DOHH2 (cell line): ENCODE measurements around the gene SAT1.

Source experiments
- H3F3A ChIP-seq: fragments of 200-600 bp; sonication (generic), shearing (Covaris generic); 2 replicates; pipeline ENCODE4 v1.6.0; 2016; ENCODE audit warnings: antibody characterized with exemption, mild to moderate bottlenecking; ENCODE audit not compliant: control insufficient read depth, insufficient read depth
- H3K27ac ChIP-seq: fragments of 200-600 bp; sonication (generic); 2 replicates; pipeline ENCODE4 v1.5.1; 2014; ENCODE audit warnings: low read depth, mild to moderate bottlenecking, low read length, moderate library complexity
- H3K27me3 ChIP-seq: fragments of 200-600 bp; sonication (generic); 2 replicates; pipeline ENCODE4 v1.6.1; 2014; ENCODE audit warnings: mild to moderate bottlenecking, low read length, mixed read lengths; ENCODE audit not compliant: control insufficient read depth
- H3K36me3 ChIP-seq: fragments of 200-600 bp; sonication (generic); 2 replicates; pipeline ENCODE4 v1.6.1; 2014; ENCODE audit warnings: mild to moderate bottlenecking, low read length, moderate library complexity, mixed read lengths; ENCODE audit not compliant: control insufficient read depth
- H3K4me1 ChIP-seq: fragments of 200-600 bp; sonication (generic); 2 replicates; pipeline ENCODE4 v1.6.1; 2014; ENCODE audit warnings: mild to moderate bottlenecking, low read length, mixed read lengths; ENCODE audit not compliant: control insufficient read depth
- H3K4me2 ChIP-seq: fragments of 200-600 bp; sonication (generic); 2 replicates; pipeline ENCODE4 v1.6.0; 2014; ENCODE audit warnings: mild to moderate bottlenecking, low read length, moderate library complexity
- H3K4me3 ChIP-seq: fragments of 200-600 bp; sonication (generic); 2 replicates; pipeline ENCODE4 v1.5.1; 2014; ENCODE audit warnings: mild to moderate bottlenecking, low read length, mixed read lengths
- H3K79me2 ChIP-seq: fragments of 200-600 bp; sonication (generic); 2 replicates; pipeline ENCODE4 v1.6.1; 2014; ENCODE audit warnings: mild to moderate bottlenecking, low read length, mixed read lengths; ENCODE audit not compliant: control insufficient read depth
- H3K9me2 ChIP-seq: fragments of 200-600 bp; sonication (generic); replicated peaks from 2 replicates; pipeline ENCODE4 v1.6.1; 2014; ENCODE audit warnings: mild to moderate bottlenecking, low read length, mixed read lengths; ENCODE audit not compliant: control insufficient read depth
- H3K9me3 ChIP-seq: fragments of 200-600 bp; sonication (generic); 2 replicates; pipeline ENCODE4 v1.6.1; 2014; ENCODE audit warnings: antibody characterized with exemption, low read length, mixed read lengths; ENCODE audit not compliant: control insufficient read depth, insufficient read depth
- H4K20me1 ChIP-seq: fragments of 200-600 bp; sonication (generic); 2 replicates; pipeline ENCODE4 v1.6.0; 2014; ENCODE audit warnings: low read depth, mild to moderate bottlenecking, antibody characterized with exemption, low read length, moderate library complexity; ENCODE audit not compliant: control insufficient read depth, insufficient read depth
- EZH2phosphoT487 ChIP-seq: fragments of 200-600 bp; sonication (generic); IDR thresholded peaks from 2 replicates; pipeline ENCODE4 v1.6.1; 2017; ENCODE audit warnings: borderline replicate concordance, mild to moderate bottlenecking, antibody characterized with exemption, low read length, moderate library complexity, mixed read lengths
- TF ChIP-seq, protein P1 (sequence below): fragments of 200-600 bp; sonication (generic); IDR thresholded peaks from one replicate; pipeline ENCODE4 v1.5.1; 2014; ENCODE audit warnings: antibody characterized with exemption, mild to moderate bottlenecking, low read depth, low read length; ENCODE audit not compliant: poor library complexity, severe bottlenecking

The SAT1 gene

DNA sequence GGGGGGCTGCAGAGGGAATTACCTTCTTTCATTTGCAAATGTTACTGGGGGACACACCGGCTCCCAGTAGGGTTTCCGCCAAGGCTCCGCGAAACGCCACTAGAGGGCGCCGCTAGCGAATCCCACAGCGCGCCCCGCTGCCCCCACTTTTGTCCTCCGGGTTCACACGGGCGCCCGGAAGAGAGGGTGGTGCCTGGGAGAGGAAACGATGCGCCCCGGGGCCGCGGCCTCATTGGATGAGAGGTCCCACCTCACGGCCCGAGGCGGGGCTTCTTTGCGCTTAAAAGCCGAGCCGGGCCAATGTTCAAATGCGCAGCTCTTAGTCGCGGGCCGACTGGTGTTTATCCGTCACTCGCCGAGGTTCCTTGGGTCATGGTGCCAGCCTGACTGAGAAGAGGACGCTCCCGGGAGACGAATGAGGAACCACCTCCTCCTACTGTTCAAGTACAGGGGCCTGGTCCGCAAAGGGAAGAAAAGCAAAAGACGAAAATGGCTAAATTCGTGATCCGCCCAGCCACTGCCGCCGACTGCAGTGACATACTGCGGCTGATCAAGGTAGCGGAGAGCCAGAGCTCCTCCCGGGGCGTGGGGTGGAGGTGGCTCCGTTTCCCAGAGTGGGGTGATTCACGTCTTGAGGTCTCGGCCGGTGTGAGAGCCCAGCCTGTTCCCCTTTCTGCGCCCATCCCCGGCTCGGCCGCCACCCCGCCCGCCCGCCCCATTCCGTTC lies at the start of gene SAT1:
SAT1 (plus strand) TSS at position 311 of the 726 bp plus-strand sequence; CDS start at position 490, 179 bp downstream.
- TF ChIP-seq, protein P1, sequence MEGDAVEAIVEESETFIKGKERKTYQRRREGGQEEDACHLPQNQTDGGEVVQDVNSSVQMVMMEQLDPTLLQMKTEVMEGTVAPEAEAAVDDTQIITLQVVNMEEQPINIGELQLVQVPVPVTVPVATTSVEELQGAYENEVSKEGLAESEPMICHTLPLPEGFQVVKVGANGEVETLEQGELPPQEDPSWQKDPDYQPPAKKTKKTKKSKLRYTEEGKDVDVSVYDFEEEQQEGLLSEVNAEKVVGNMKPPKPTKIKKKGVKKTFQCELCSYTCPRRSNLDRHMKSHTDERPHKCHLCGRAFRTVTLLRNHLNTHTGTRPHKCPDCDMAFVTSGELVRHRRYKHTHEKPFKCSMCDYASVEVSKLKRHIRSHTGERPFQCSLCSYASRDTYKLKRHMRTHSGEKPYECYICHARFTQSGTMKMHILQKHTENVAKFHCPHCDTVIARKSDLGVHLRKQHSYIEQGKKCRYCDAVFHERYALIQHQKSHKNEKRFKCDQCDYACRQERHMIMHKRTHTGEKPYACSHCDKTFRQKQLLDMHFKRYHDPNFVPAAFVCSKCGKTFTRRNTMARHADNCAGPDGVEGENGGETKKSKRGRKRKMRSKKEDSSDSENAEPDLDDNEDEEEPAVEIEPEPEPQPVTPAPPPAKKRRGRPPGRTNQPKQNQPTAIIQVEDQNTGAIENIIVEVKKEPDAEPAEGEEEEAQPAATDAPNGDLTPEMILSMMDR: peak; percentile 64
- no peak for TF ChIP-seq EZH2phosphoT487
- Histone ChIP-seq H3F3A (peaks cover 30% of the 10 kb centered on the region), H3K9me3 (no peaks in the 10 kb centered on the region), H3K4me2 (peak within 1 kb of the TSS; percentile 72), H3K79me2 (peaks cover 55% of the 10 kb centered on the region), H4K20me1 (peaks cover 7% of the 10 kb centered on the region), H3K4me1 (peaks cover 27% of the 10 kb centered on the region), H3K9me2 (no peaks in the 10 kb centered on the region), H3K4me3 (peak within 1 kb of the TSS; percentile 94), H3K27ac (peak within 1 kb of the TSS; percentile 98), H3K27me3 (no peaks in the 10 kb centered on the region), H3K36me3 (peaks cover 28% of the 10 kb centered on the region)

DNA sequence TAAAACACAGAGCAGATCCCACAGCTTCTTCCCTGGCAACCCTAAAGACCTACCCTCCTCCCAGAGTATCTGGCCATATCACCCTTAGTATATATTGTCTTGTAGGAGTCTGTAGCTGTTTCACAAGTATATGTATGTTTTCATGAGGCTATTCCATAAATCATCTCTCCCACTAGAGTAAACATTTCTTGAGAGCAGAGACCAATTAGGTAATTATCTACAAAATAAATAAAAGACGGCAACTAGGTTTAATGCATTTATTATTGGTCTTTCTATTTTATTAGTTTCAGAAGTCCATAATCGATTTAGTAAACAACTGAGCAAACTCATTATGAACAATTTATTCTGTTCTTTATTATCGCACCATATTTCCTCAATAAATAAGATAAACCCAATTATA lies 46.9 kb upstream of the SAT1 start:
- no peaks in the 10 kb centered on the region for H3F3A ChIP-seq
- H3K9me2 ChIP-seq: no peaks in the 10 kb centered on the region
- no peaks in the 10 kb centered on the region for H4K20me1 ChIP-seq
- no peaks in the 10 kb centered on the region for H3K27me3 ChIP-seq
- peaks cover 3% of the 10 kb centered on the region; the same call in 1 of the 2 replicates for H3K4me1 ChIP-seq
- H3K4me2 ChIP-seq: no peak overlapping the region
- H3K36me3 ChIP-seq: peaks cover 2% of the 10 kb centered on the region; the same call in 1 of the 2 replicates
- H3K79me2 ChIP-seq: peaks cover 42% of the 10 kb centered on the region
- TF ChIP-seq, protein P1: no peak
- no peaks in the 10 kb centered on the region for H3K9me3 ChIP-seq
- no peak overlapping the region for H3K4me3 ChIP-seq
- no peak overlapping the region for H3K27ac ChIP-seq

DNA sequence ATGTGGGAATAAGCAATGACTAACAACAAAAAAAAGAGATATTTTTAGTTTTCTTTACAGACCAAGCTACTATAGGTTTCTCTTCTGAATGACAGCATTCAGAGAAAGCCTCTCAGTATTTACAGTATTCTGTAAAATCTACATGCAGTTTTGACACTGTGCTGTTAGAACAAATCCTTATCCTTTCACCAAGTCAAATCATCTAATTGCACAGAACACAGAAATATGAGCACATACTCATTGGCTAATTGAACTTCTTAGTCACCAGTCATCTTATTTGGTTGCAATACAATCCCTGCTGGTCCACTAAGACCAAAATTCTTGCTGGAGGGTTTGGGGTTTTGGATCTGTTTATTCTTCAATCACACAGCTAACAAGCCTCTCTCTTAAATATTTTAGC lies 45.6 kb upstream of the SAT1 start:
- Histone ChIP-seq H3K27me3 (no peaks in the 10 kb centered on the region), H3K9me2 (no peaks in the 10 kb centered on the region), H3K4me1 (peaks cover 8% of the 10 kb centered on the region), H4K20me1 (no peaks in the 10 kb centered on the region), H3K4me3 (no peak overlapping the region), H3F3A (no peaks in the 10 kb centered on the region), H3K27ac (no peak overlapping the region), H3K36me3 (peaks cover 2% of the 10 kb centered on the region; the same call in 1 of the 2 replicates), H3K9me3 (no peaks in the 10 kb centered on the region), H3K4me2 (no peak overlapping the region), H3K79me2 (peaks cover 55% of the 10 kb centered on the region)
- no peak for TF ChIP-seq EZH2phosphoT487
- TF ChIP-seq, protein P1: no peak
